Epidermal melanocyte (primary cell): ENCODE data around the gene ZNF248.
"Not testable (repeated sequence)": the region's sequence is repeated elsewhere in the genome, so short reads cannot be mapped to it uniquely, and the experiment has no call there.

Source experiments
- DNase-seq: peaks from one replicate; pipeline ENCODE4 v3.0.0; 2011; ENCODE audit warnings: low spot score; ENCODE audit not compliant: insufficient read length

The ZNF248 gene

GRCh38 chr10:37857287-37858211 is at the start of gene ZNF248:
Gene ZNF248, minus strand, starts transcription at chr10:37857610. Its CDS starts 1,300 bp downstream, at chr10:37856310.
- peak; percentile 85 for DNase-seq

GRCh38 chr10:37906382-37906781 is 49.0 kb upstream of the ZNF248 start:
- no peak for DNase-seq

- no peak for DNase-seq
These were observed 39.0 kb upstream of the ZNF248 start for GRCh38 chr10:37896436-37896835.

- DNase-seq = no peak
These were observed 38.3 kb upstream of the ZNF248 start for GRCh38 chr10:37895674-37896073.

GRCh38 chr10:37885850-37886249 is 28.4 kb upstream of the ZNF248 start:
- DNase-seq = no peak

- DNase-seq = no peak
These were observed 15.5 kb upstream of the ZNF248 start for GRCh38 chr10:37872955-37873354.

- DNase-seq = no peak
These were observed 14.9 kb upstream of the ZNF248 start for GRCh38 chr10:37872283-37872682.

GRCh38 chr10:37871568-37872251 is 14.3 kb upstream of the ZNF248 start:
- DNase-seq = no peak

GRCh38 chr10:37871143-37871542 is 13.7 kb upstream of the ZNF248 start:
- no peak for DNase-seq

GRCh38 chr10:37868796-37869195 is 11.4 kb upstream of the ZNF248 start:
- DNase-seq = no peak

GRCh38 chr10:37865957-37866803 is 8.8 kb upstream of the ZNF248 start:
- DNase-seq = no peak

GRCh38 chr10:37865264-37865663 is 7.9 kb upstream of the ZNF248 start:
- no peak for DNase-seq

GRCh38 chr10:37860494-37861190 is 3.2 kb upstream of the ZNF248 start:
- no peak for DNase-seq

- DNase-seq = not testable (repeated sequence)
These were observed 1.9 kb upstream of the ZNF248 start for GRCh38 chr10:37859270-37859669.

- no peak for DNase-seq
These were observed 526 bp downstream of the ZNF248 start for GRCh38 chr10:37856881-37857286.

- no peak for DNase-seq
These were observed 1.8 kb downstream of the ZNF248 start for GRCh38 chr10:37855636-37856035.

GRCh38 chr10:37854626-37855025 is 2.8 kb downstream of the ZNF248 start:
- DNase-seq = no peak

- no peak for DNase-seq
These were observed 12.8 kb downstream of the ZNF248 start for GRCh38 chr10:37844644-37845043.

- DNase-seq = no peak
These were observed 18.2 kb downstream of the ZNF248 start for GRCh38 chr10:37839243-37839642.

- no peak for DNase-seq
These were observed 25.7 kb downstream of the ZNF248 start for GRCh38 chr10:37831495-37832333.
